Endothelial cell of umbilical vein (primary cell): ENCODE measurements around the gene MYO1A. TPM values are rescaled to one million over a fixed set of nuclear protein-coding genes. Genes with fewer than 3 reads are reported as not detected.

Source experiments
- BruUV-seq: library from RNA; stranded (reverse); fragments of 400-500 nt; replicated peaks from 2 replicates; lab custom pipeline; 2021; lab: Mats Ljungman, UMichigan
- CTCF ChIA-PET: fragments of 300-600, 350-600 bp; sonication (Branson Sonifier 250); formaldehyde crosslinking; loops from one replicate; lab custom pipeline; 2021; ENCODE audit warnings: antibody characterized with exemption, inconsistent platforms; lab: Charles Lee
- POLR2A ChIA-PET: fragments of 300-600, 350-600 bp; sonication (Branson Sonifier 250); formaldehyde crosslinking; loops from one replicate; lab custom pipeline; 2021; ENCODE audit warnings: antibody characterized with exemption, inconsistent platforms; lab: Charles Lee
- DNase-seq: peaks from one replicate; pipeline ENCODE4 v3.0.0-alpha.2; 2011; ENCODE audit warnings: low read depth, low spot score
- FAIRE-seq: peaks from 2 replicates; lab custom pipeline; 2011; peaks lifted over from hg19 to GRCh38; lab: Jason Lieb, UNC
- H2AFZ ChIP-seq: 2 replicates; pipeline ENCODE4 v1.6.0; 2012; ENCODE audit warnings: low read depth, low read length, control low read depth, inconsistent platforms
- H3K27ac ChIP-seq: 2 replicates; pipeline ENCODE4 v1.5.1; 2011; ENCODE audit warnings: low read depth, mild to moderate bottlenecking, control low read depth, low read length, moderate library complexity; ENCODE audit not compliant: insufficient read depth
- H3K27me3 ChIP-seq, 2 experiments: 2 replicates each; pipeline versions ENCODE4 v1.6.0 to v1.6.1; 2011; ENCODE audit warnings: low read length in 2 of 2, mixed read lengths in 1 of 2; ENCODE audit not compliant: control insufficient read depth in 2 of 2, insufficient read depth in 2 of 2
- H3K36me3 ChIP-seq, 2 experiments: 2 replicates in 1 of 2; 3 replicates in 1 of 2; pipeline ENCODE4 v1.5.1; 2011; ENCODE audit warnings: low read length in 2 of 2, mild to moderate bottlenecking in 1 of 2, moderate library complexity in 1 of 2; ENCODE audit not compliant: control insufficient read depth in 2 of 2, insufficient read depth in 2 of 2; ENCODE audit errors: extremely low read depth in 1 of 2
- H3K4me1 ChIP-seq: 3 replicates; pipeline ENCODE4 v1.5.1; 2011; ENCODE audit warnings: mild to moderate bottlenecking, low read length; ENCODE audit not compliant: control insufficient read depth, insufficient read depth; ENCODE audit errors: extremely low read depth
- H3K4me2 ChIP-seq: 2 replicates; pipeline ENCODE4 v1.6.1; 2011; ENCODE audit warnings: low read length, control low read depth, mixed read lengths; ENCODE audit not compliant: insufficient read depth
- H3K4me3 ChIP-seq, 3 experiments: fragments of 200-600 bp in 1 of 3; sonication (generic), shearing (Covaris generic) in 1 of 3; replicated peaks in 1 of 3; 2 replicates each; pipeline ENCODE4 v1.5.1; 2011 to 2016; ENCODE audit warnings: control low read depth in 3 of 3, low read length in 3 of 3, mild to moderate bottlenecking in 2 of 3, inconsistent platforms in 1 of 3, low read depth in 1 of 3, moderate library complexity in 1 of 3; ENCODE audit not compliant: insufficient read depth in 1 of 3
- H3K79me2 ChIP-seq: 2 replicates; pipeline ENCODE4 v1.6.0; 2012; ENCODE audit warnings: low read length, inconsistent platforms; ENCODE audit not compliant: control insufficient read depth, insufficient read depth
- H3K9ac ChIP-seq: replicated peaks from 2 replicates; pipeline ENCODE3; 2011; ENCODE audit warnings: low read length, control low read depth; ENCODE audit not compliant: insufficient read depth; ENCODE audit errors: extremely low read depth
- H3K9me1 ChIP-seq: replicated peaks from 3 replicates; pipeline ENCODE4 v1.6.0; 2011; ENCODE audit warnings: mild to moderate bottlenecking, low read length; ENCODE audit not compliant: control insufficient read depth, insufficient read depth; ENCODE audit errors: extremely low read depth
- H3K9me3 ChIP-seq: replicated peaks from 2 replicates; pipeline ENCODE4 v1.5.1; 2012; ENCODE audit warnings: low read length, inconsistent platforms; ENCODE audit not compliant: control insufficient read depth, insufficient read depth
- H4K20me1 ChIP-seq: replicated peaks from 2 replicates; pipeline ENCODE3; 2011; ENCODE audit warnings: mild to moderate bottlenecking, low read length; ENCODE audit not compliant: control insufficient read depth, insufficient read depth; ENCODE audit errors: extremely low read depth
- EZH2 ChIP-seq: IDR thresholded peaks from 2 replicates; pipeline ENCODE4 v1.6.1; 2012; ENCODE audit warnings: borderline replicate concordance, low read depth, mild to moderate bottlenecking, moderate library complexity, low read length, inconsistent platforms; ENCODE audit not compliant: severe bottlenecking
- FOS ChIP-seq: IDR thresholded peaks from 2 replicates; pipeline ENCODE4 v1.6.1; 2011; ENCODE audit warnings: mild to moderate bottlenecking, low read length, moderate library complexity, borderline replicate concordance; ENCODE audit not compliant: insufficient read depth
- GATA2 ChIP-seq: IDR thresholded peaks from 2 replicates; pipeline ENCODE4 v1.7.0; 2011; ENCODE audit warnings: low read depth, mild to moderate bottlenecking, moderate library complexity, mixed read lengths, low read length; ENCODE audit not compliant: insufficient read length, insufficient read depth
- JUN ChIP-seq: IDR thresholded peaks from 2 replicates; pipeline ENCODE4 v1.6.1; 2011; ENCODE audit warnings: borderline replicate concordance, low read depth; ENCODE audit not compliant: insufficient read length, insufficient read depth
- MYC ChIP-seq: IDR thresholded peaks from one replicate; pipeline ENCODE4 v1.6.1; 2011; ENCODE audit warnings: mild to moderate bottlenecking, low read depth, low read length
- POLR2A ChIP-seq: IDR thresholded peaks from 2 replicates; pipeline ENCODE4 v1.6.1; 2012; ENCODE audit warnings: low read depth, mild to moderate bottlenecking, control low read depth, low read length
- POLR2AphosphoS5 ChIP-seq: IDR thresholded peaks from 2 replicates; pipeline ENCODE4 v1.6.1; 2012; ENCODE audit warnings: low read depth, mild to moderate bottlenecking, control low read depth, low read length, moderate library complexity; ENCODE audit not compliant: insufficient read depth
- dilution Hi-C: fragments of 300-500 bp; cut with MboI; formaldehyde crosslinking; loops from one replicate; pipeline ENCODE4 v1.15.0; 2019; ENCODE audit warnings: low sequenced_read_pairs; ENCODE audit not compliant: extremely low pct_ligation_motif_present
- intact Hi-C: fragments of 100-400 bp; cut with micrococcal nuclease; formaldehyde crosslinking; loops from one replicate; pipeline ENCODE4 v1.10.0; 2022
- polyA plus RNA-seq, 4 experiments: library from polyadenylated mRNA; depleted of rRNA in 3 of 4; stranded (reverse) in 3 of 4; unstranded in 1 of 4; fragments of >200 nt; gene quantifications; 2 replicates each; pipeline versions ENCODE4 v1.2.1 to v1.2.3, GENCODE V29; 2011 to 2012; ENCODE audit warnings: missing spikeins in 1 of 4
- total RNA-seq: library from RNA; stranded (reverse); gene quantifications from 2 replicates; pipeline ENCODE4 v1.2.3, GENCODE V29; 2021
- TF ChIP-seq, protein P1 (sequence below): IDR thresholded peaks from 2 replicates; pipeline ENCODE4 v1.6.1; 2011; ENCODE audit not compliant: insufficient read depth, insufficient read length
- TF ChIP-seq, protein P2 (sequence below), 2 donors: IDR thresholded peaks; 1 replicate in 1 of 2; 2 replicates in 1 of 2; pipeline ENCODE4 v1.5.1; 2011; ENCODE audit warnings: low read length in 2 of 2, mild to moderate bottlenecking in 2 of 2, moderate library complexity in 2 of 2, control low read depth in 1 of 2, inconsistent platforms in 1 of 2, low read depth in 1 of 2; ENCODE audit not compliant: insufficient read depth in 1 of 2; ENCODE audit errors: extremely low read depth in 1 of 2

MYO1A gene
- total and polyA plus RNA-seq, 2 donors (not counting 3 experiments of a cell fraction or from before 2014, with no cell fraction given): not detected

DNA sequence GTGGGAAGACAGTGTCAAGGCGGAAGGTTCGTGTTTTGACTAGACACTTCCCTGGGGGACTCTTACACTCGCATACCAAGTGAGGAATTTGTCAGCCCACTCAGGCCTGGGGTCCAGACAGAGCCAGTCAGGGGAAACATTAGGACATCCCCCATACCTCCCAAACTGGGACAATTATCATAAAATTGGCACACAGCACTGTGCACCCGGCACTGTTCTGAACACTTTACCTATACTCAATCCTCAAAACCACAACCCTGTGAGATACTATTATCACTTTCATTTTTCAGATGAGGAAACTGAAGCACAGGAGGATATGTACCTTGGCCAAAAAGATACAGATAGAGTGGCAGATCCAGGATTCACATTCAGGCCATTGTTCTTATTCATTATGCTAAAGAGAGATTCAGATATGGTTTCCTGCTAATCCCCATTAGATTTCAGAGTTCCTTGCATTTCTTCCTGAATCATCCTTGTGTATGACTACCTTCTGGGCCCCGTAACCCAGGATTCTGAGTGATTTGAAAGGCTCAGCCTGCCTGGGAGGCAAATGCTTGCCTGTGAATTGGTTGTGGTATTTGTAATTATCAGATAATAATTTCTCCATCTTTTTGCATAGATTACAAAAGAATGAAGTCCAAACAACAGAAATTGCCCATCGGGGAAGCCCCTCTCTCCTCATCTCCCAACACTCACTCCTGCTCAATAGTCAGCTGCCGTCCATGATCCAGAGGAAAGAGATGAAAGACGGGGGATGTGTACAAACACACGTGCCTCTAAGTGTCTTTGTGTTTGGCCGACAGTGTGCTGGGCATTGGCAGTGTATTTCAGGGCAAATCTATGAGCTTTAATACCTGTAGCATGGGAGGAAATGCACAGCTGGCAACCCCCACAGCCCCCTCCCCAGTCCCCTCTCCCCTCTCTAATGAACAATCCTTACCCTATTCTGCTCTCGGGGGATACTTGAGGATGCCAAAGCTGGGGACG is 38.2 kb downstream of the MYO1A start:
- H3K79me2 ChIP-seq: no peaks in the 10 kb centered on the region
- TF ChIP-seq POLR2A (no peak), EZH2 (no peak), FOS (no peak), MYC (no peak), JUN (no peak), POLR2AphosphoS5 (no peak), GATA2 (no peak)
- TF ChIP-seq, protein P1, sequence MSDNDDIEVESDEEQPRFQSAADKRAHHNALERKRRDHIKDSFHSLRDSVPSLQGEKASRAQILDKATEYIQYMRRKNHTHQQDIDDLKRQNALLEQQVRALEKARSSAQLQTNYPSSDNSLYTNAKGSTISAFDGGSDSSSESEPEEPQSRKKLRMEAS: no peak
- TF ChIP-seq, protein P2, sequence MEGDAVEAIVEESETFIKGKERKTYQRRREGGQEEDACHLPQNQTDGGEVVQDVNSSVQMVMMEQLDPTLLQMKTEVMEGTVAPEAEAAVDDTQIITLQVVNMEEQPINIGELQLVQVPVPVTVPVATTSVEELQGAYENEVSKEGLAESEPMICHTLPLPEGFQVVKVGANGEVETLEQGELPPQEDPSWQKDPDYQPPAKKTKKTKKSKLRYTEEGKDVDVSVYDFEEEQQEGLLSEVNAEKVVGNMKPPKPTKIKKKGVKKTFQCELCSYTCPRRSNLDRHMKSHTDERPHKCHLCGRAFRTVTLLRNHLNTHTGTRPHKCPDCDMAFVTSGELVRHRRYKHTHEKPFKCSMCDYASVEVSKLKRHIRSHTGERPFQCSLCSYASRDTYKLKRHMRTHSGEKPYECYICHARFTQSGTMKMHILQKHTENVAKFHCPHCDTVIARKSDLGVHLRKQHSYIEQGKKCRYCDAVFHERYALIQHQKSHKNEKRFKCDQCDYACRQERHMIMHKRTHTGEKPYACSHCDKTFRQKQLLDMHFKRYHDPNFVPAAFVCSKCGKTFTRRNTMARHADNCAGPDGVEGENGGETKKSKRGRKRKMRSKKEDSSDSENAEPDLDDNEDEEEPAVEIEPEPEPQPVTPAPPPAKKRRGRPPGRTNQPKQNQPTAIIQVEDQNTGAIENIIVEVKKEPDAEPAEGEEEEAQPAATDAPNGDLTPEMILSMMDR (IDR thresholded peaks at IDR 0.05; ENCODE audit: extremely low read depth in 1 of 2, insufficient read depth in 1 of 2, low read depth in 1 of 2, low read length in 2 of 2): no peak
- H3K4me2 ChIP-seq: no peak overlapping the region
- dilution Hi-C loops: no loop called here
- intact Hi-C loops: no loop called here
- peaks cover 2% of the 10 kb centered on the region for H3K4me1 ChIP-seq
- ChIA-PET POLR2A (no interaction called here), CTCF (interaction anchor here (1.0 to 1.7 kb wide), 6 partner anchors 24 to 101 kb away, joined by 3 to 6 read pairs (median 4); no protein-coding TSS in a partner anchor)
- no peak overlapping the region for H3K4me3 ChIP-seq
- no peaks in the 10 kb centered on the region for H4K20me1 ChIP-seq
- no peak overlapping the region for H2AFZ ChIP-seq
- no peak overlapping the region for H3K9ac ChIP-seq
- DNase-seq (no peak), FAIRE-seq (no peak)
- H3K27ac ChIP-seq: no peak overlapping the region
- no peaks in the 10 kb centered on the region for H3K36me3 ChIP-seq
- H3K9me1 ChIP-seq: no peaks in the 10 kb centered on the region
- BruUV-seq: no TSS peak
- peaks cover 23 to 24% of the 10 kb centered on the region in 2 experiments for H3K27me3 ChIP-seq
- H3K9me3 ChIP-seq: no peaks in the 10 kb centered on the region
